Vagina (tissue), 2 donors: ENCODE data around the gene CATSPERD. TPM values are rescaled to one million over a fixed set of nuclear protein-coding genes. Genes with fewer than 3 reads are reported as not detected.

Experiments
- DNase-seq, 2 donors: peaks; one replicate each; pipeline ENCODE4 v3.0.0-alpha.2; 2017; ENCODE audit errors: extremely low spot score in 2 of 2
- H3K27ac ChIP-seq: fragments of 200-600 bp; sonication (generic); one replicate; pipeline ENCODE4 v1.5.1; 2019
- H3K27me3 ChIP-seq: fragments of 200-600 bp; sonication (generic); one replicate; pipeline ENCODE4 v1.5.1; 2019
- H3K36me3 ChIP-seq, 2 donors: fragments of 200-600 bp; sonication (generic); one replicate each; pipeline ENCODE4 v1.5.1; 2017 to 2019
- H3K4me1 ChIP-seq: fragments of 200-600 bp; sonication (generic); one replicate; pipeline ENCODE4 v1.5.1; 2019
- H3K4me3 ChIP-seq, 2 donors: fragments of 200-600 bp; sonication (generic); 1 replicate in 1 of 2; 2 replicates in 1 of 2; pipeline ENCODE4 v1.5.1; 2016 to 2019
- H3K9me3 ChIP-seq: fragments of 200-600 bp; sonication (generic); one replicate; pipeline ENCODE4 v1.5.1; 2019
- POLR2A ChIP-seq, 2 donors: fragments of 450-650 bp; IDR thresholded peaks; one replicate each; pipeline ENCODE4 v1.6.1; 2017; ENCODE audit warnings: antibody characterized with exemption in 2 of 2, mild to moderate bottlenecking in 2 of 2, moderate library complexity in 2 of 2
- POLR2AphosphoS5 ChIP-seq, 2 donors: sonication (generic); formaldehyde crosslinking; IDR thresholded peaks; one replicate each; pipeline ENCODE4 v1.9.0; 2017; ENCODE audit warnings: antibody characterized with exemption in 2 of 2, mild to moderate bottlenecking in 2 of 2, low read depth in 1 of 2; ENCODE audit not compliant: insufficient read depth in 1 of 2
- intact Hi-C: fragments of 100-400 bp; cut with DNase I; formaldehyde crosslinking; loops from one replicate; pipeline ENCODE4 v1.15.1; 2023
- total RNA-seq: library from RNA; depleted of rRNA; stranded (reverse); fragments of >200 nt; gene quantifications from one replicate; pipeline ENCODE4 v1.2.3, GENCODE V29; 2016
- TF ChIP-seq, protein P1 (sequence below), 3 experiments: fragments of 450-650 bp in 2 of 3; fragments of 200-600 bp in 1 of 3; sonication (generic) in 1 of 3; IDR thresholded peaks; one replicate each; pipeline ENCODE4 v1.5.1; 2017 to 2019; ENCODE audit warnings: antibody characterized with exemption in 3 of 3, mild to moderate bottlenecking in 2 of 3, moderate library complexity in 2 of 3

Gene CATSPERD
- total RNA-seq, 1 donor from 2014 or later: not detected

DNA sequence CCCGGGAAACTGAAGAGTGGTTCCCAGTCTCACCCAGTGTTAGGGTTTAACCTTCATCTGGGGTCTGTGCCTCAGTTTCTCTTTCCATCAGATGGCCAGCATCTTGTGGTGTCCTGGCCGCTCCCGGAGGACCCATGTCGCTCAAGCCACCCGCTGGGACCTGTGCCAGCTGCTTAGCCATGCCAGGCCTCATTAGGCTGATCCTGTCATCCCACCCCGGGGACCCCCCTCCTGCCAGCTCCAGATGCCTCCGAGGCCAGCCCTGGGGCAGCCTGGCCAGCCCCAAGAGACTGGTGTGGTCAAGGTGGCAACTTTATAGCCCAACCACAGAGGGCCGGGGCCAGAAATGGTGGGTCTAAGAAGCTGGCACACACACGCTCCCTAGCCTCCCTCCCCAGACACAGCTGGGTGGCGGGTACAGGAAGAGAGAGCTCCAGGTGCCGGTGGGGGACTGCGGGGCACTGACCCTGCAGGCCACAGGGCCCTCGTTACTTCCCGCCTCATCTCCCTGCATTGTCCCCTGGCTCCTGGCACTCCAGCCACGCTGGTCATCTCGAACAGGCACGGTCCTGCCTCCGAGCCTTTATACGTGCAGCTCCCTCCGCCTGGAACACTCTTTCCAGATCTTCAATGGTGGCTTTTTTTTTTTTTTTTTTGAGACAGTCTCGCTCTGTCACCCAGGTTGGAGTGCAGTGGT is 87.8 kb downstream of the CATSPERD start:
- TF ChIP-seq POLR2AphosphoS5 (IDR thresholded peaks at IDR 0.05; ENCODE audit: insufficient read depth in 1 of 2, low read depth in 1 of 2) (no peak), POLR2A (IDR thresholded peaks at IDR 0.05) (no peak)
- TF ChIP-seq, protein P1, sequence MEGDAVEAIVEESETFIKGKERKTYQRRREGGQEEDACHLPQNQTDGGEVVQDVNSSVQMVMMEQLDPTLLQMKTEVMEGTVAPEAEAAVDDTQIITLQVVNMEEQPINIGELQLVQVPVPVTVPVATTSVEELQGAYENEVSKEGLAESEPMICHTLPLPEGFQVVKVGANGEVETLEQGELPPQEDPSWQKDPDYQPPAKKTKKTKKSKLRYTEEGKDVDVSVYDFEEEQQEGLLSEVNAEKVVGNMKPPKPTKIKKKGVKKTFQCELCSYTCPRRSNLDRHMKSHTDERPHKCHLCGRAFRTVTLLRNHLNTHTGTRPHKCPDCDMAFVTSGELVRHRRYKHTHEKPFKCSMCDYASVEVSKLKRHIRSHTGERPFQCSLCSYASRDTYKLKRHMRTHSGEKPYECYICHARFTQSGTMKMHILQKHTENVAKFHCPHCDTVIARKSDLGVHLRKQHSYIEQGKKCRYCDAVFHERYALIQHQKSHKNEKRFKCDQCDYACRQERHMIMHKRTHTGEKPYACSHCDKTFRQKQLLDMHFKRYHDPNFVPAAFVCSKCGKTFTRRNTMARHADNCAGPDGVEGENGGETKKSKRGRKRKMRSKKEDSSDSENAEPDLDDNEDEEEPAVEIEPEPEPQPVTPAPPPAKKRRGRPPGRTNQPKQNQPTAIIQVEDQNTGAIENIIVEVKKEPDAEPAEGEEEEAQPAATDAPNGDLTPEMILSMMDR (IDR thresholded peaks at IDR 0.05): no peak
- H3K4me3 ChIP-seq: no peak overlapping the region
- DNase-seq: no peak
- intact Hi-C loops: loop anchor here (5.0 kb wide), 1 partner anchor 84 kb away; no protein-coding TSS in a partner anchor
- no peak overlapping the region for H3K27ac ChIP-seq
- H3K9me3 ChIP-seq: no peaks in the 10 kb centered on the region
- H3K36me3 ChIP-seq: no peaks in the 10 kb centered on the region
- peaks cover 8% of the 10 kb centered on the region for H3K27me3 ChIP-seq
- peaks cover 14% of the 10 kb centered on the region for H3K4me1 ChIP-seq

DNA sequence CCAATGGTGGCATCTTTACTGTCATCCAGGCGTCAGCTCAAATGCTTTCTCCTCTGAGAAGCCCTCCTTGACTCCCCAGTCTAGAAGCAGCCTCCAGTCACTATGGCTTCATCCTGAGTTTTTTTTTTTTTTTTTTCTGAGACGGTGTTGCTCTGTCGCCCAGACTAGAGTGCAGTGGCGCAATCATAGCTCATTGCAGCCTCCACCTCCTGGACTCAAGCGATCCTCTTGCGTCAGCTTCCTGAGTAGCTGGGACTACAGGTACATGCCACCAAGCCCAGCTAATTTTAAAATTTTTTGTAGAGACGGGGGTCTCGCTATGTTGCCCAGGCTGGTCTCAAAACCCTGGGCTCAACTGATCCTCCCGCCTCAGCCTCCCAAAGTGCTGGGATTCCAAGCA is 88.6 kb downstream of the CATSPERD start:
- peaks cover 8% of the 10 kb centered on the region for H3K27me3 ChIP-seq
- intact Hi-C loops: loop anchor here (5.0 kb wide), 1 partner anchor 83 kb away; no protein-coding TSS in a partner anchor
- H3K36me3 ChIP-seq: no peaks in the 10 kb centered on the region
- DNase-seq: no peak
- no peak overlapping the region for H3K4me3 ChIP-seq
- TF ChIP-seq POLR2A (IDR thresholded peaks at IDR 0.05) (no peak), POLR2AphosphoS5 (IDR thresholded peaks at IDR 0.05; ENCODE audit: insufficient read depth in 1 of 2, low read depth in 1 of 2) (no peak)
- TF ChIP-seq, protein P1 (IDR thresholded peaks at IDR 0.05): no peak
- H3K27ac ChIP-seq: no peak overlapping the region
- H3K9me3 ChIP-seq: no peaks in the 10 kb centered on the region
- peaks cover 7% of the 10 kb centered on the region for H3K4me1 ChIP-seq

DNA sequence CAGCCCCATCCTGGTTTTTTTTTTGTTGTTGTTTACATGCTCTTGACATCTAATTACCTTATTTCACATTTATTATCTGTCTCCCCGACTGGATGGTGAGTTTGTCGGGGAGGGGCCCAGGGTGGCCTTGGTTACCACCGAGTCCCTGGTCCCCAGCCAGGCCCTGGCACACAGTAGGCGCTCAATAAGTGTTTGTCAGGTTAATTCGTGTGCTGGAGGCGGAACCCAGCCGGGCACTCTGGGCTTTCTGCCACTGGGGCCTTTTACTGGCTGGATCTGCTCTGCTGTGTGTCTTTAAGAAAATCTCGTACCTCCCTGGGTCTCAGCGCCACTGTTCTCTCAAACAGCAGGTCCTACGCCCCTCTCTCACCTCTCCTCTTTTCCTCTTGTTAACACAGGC is 89.0 kb downstream of the CATSPERD start:
- no peak for TF ChIP-seq POLR2A (IDR thresholded peaks at IDR 0.05)
- TF ChIP-seq, protein P1 (IDR thresholded peaks at IDR 0.05): no peak
- no peak for TF ChIP-seq POLR2AphosphoS5 (IDR thresholded peaks at IDR 0.05; ENCODE audit: insufficient read depth in 1 of 2, low read depth in 1 of 2)
- H3K9me3 ChIP-seq: no peaks in the 10 kb centered on the region
- DNase-seq: no peak
- no peak overlapping the region for H3K4me3 ChIP-seq
- intact Hi-C loops: loop anchor here (5.0 kb wide), 1 partner anchor 83 kb away; no protein-coding TSS in a partner anchor
- H3K36me3 ChIP-seq: no peaks in the 10 kb centered on the region
- peaks cover 3% of the 10 kb centered on the region for H3K4me1 ChIP-seq
- H3K27me3 ChIP-seq: peaks cover 4% of the 10 kb centered on the region
- H3K27ac ChIP-seq: no peak overlapping the region

DNA sequence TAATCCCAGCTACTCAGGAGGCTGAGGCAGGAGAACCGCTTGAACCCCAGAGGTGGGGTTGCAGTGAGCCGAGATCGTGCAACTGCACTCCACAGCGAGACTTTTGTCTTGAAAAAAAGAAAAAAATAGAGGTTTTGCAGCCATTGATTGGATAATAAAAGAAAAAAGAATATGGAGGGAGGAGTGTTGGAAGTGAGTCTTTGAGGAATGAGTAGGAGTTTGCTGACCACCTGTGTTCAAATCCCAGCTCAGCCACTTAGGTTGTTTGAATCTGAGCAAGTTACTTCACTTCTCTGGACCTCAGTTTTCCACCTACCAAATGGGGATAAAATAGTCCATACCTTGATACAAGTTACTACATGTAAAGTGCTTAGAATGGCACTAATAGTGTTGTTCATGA is 90.7 kb downstream of the CATSPERD start:
- Histone ChIP-seq H3K27me3 (no peaks in the 10 kb centered on the region), H3K27ac (no peak overlapping the region), H3K4me3 (no peak overlapping the region), H3K36me3 (no peaks in the 10 kb centered on the region), H3K4me1 (no peaks in the 10 kb centered on the region), H3K9me3 (no peaks in the 10 kb centered on the region)
- TF ChIP-seq, protein P1 (IDR thresholded peaks at IDR 0.05): no peak
- no peak for TF ChIP-seq POLR2AphosphoS5 (IDR thresholded peaks at IDR 0.05; ENCODE audit: insufficient read depth in 1 of 2, low read depth in 1 of 2)
- TF ChIP-seq POLR2A (IDR thresholded peaks at IDR 0.05): no peak
- DNase-seq: no peak
- intact Hi-C loops: no loop called here
